Large intestine (tissue), 3 donors: Measurements from ENCODE around the gene IL26. TPM values are rescaled to one million over a fixed set of nuclear protein-coding genes. Genes with fewer than 3 reads are reported as not detected.

ENCODE experiments used
- DNase-seq, 2 donors: peaks; one replicate each; pipeline versions ENCODE4 v3.0.0 to v3.0.0-alpha.2; 2013
- H3K27ac ChIP-seq: one replicate; pipeline ENCODE4 v1.5.1; 2013; ENCODE audit warnings: low read length
- H3K27me3 ChIP-seq: 2 replicates; pipeline ENCODE4 v1.6.1; 2013; ENCODE audit warnings: low read length; ENCODE audit not compliant: control insufficient read depth, insufficient read depth
- H3K36me3 ChIP-seq: 2 replicates; pipeline ENCODE4 v1.6.1; 2013; ENCODE audit warnings: low read length; ENCODE audit not compliant: control insufficient read depth, insufficient read depth
- H3K4me1 ChIP-seq: one replicate; pipeline ENCODE4 v1.6.1; 2013; ENCODE audit warnings: low read length; ENCODE audit not compliant: control insufficient read depth, insufficient read depth
- H3K4me3 ChIP-seq: one replicate; pipeline ENCODE4 v1.5.1; 2013; ENCODE audit warnings: low read length
- H3K9me3 ChIP-seq: one replicate; pipeline ENCODE4 v1.6.1; 2013; ENCODE audit warnings: mild to moderate bottlenecking, low read depth, low read length, moderate library complexity; ENCODE audit not compliant: control insufficient read depth
- WGBS: methylation state at CpG from one replicate; pipeline ENCODE4 v1.1.5; 2013; ENCODE audit warnings: low lambda C conversion rate; ENCODE audit not compliant: insufficient coverage; 5-methylcytosine and 5-hydroxymethylcytosine counted together
- polyA plus RNA-seq: library from polyadenylated mRNA; unstranded; fragments of 120-200 nt; gene quantifications from one replicate; pipeline ENCODE4 v1.2.1, GENCODE V29; 2013

Gene IL26
- polyA plus RNA-seq, 1 donor: 0.10 TPM

- H3K4me1 ChIP-seq: no peaks in the 10 kb centered on the region
- H3K9me3 ChIP-seq: no peaks in the 10 kb centered on the region
- no peaks in the 10 kb centered on the region for H3K36me3 ChIP-seq
- no peak for DNase-seq
- H3K27me3 ChIP-seq: peaks cover 3% of the 10 kb centered on the region
- no peak overlapping the region for H3K4me3 ChIP-seq
- H3K27ac ChIP-seq: no peak overlapping the region
Observed at GRCh38 chr12:68261896-68262295, 36.3 kb upstream of the IL26 start.

- Histone ChIP-seq H3K27me3 (peaks cover 3% of the 10 kb centered on the region), H3K4me3 (no peak overlapping the region), H3K4me1 (no peaks in the 10 kb centered on the region), H3K36me3 (no peaks in the 10 kb centered on the region), H3K27ac (no peak overlapping the region), H3K9me3 (no peaks in the 10 kb centered on the region)
- WGBS: 70% methylated on average over 1 of the region's 3 CpGs
- DNase-seq: no peak
Observed at GRCh38 chr12:68260153-68260552, 34.5 kb upstream of the IL26 start.

- Histone ChIP-seq H3K27ac (no peak overlapping the region), H3K4me3 (no peak overlapping the region), H3K4me1 (no peaks in the 10 kb centered on the region), H3K36me3 (no peaks in the 10 kb centered on the region), H3K27me3 (peaks cover 3% of the 10 kb centered on the region), H3K9me3 (no peaks in the 10 kb centered on the region)
- WGBS: 67% methylated on average over 2 of the region's 3 CpGs
- no peak for DNase-seq
Observed at GRCh38 chr12:68259318-68259940, 33.8 kb upstream of the IL26 start.

GRCh38 chr12:68253504-68253903 is 27.9 kb upstream of the IL26 start, which contains the start of gene IL22:
TSS of gene IL22 (minus strand) at chr12:68253604. CDS start at chr12:68253448, 156 bp downstream.
- 100% methylated on average over 2 of the region's 7 CpGs for WGBS
- H3K27ac ChIP-seq: no peak within 1 kb of the TSS
- H3K36me3 ChIP-seq: no peaks in the 10 kb centered on the region
- H3K4me1 ChIP-seq: no peaks in the 10 kb centered on the region
- H3K27me3 ChIP-seq: no peaks in the 10 kb centered on the region
- no peak for DNase-seq
- no peaks in the 10 kb centered on the region for H3K9me3 ChIP-seq
- H3K4me3 ChIP-seq: no peak within 1 kb of the TSS

GRCh38 chr12:68252077-68252476 is 26.5 kb upstream of the IL26 start:
- Histone ChIP-seq H3K4me1 (no peaks in the 10 kb centered on the region), H3K27ac (no peak overlapping the region), H3K4me3 (no peak overlapping the region), H3K27me3 (no peaks in the 10 kb centered on the region), H3K9me3 (no peaks in the 10 kb centered on the region), H3K36me3 (no peaks in the 10 kb centered on the region)
- DNase-seq: no peak
- 100% methylated on average over 3 of the region's 5 CpGs for WGBS

GRCh38 chr12:68250454-68250853 is 24.8 kb upstream of the IL26 start:
- Histone ChIP-seq H3K36me3 (no peaks in the 10 kb centered on the region), H3K27me3 (peaks cover 3% of the 10 kb centered on the region), H3K27ac (no peak overlapping the region), H3K4me3 (no peak overlapping the region), H3K4me1 (no peaks in the 10 kb centered on the region), H3K9me3 (no peaks in the 10 kb centered on the region)
- no peak for DNase-seq
- WGBS: 78% methylated on average over 1 of the region's 3 CpGs

- Histone ChIP-seq H3K4me3 (no peak overlapping the region), H3K9me3 (no peaks in the 10 kb centered on the region), H3K27me3 (peaks cover 3% of the 10 kb centered on the region), H3K36me3 (no peaks in the 10 kb centered on the region), H3K4me1 (no peaks in the 10 kb centered on the region), H3K27ac (no peak overlapping the region)
- DNase-seq: no peak
Observed at GRCh38 chr12:68247785-68248184, 22.2 kb upstream of the IL26 start.

GRCh38 chr12:68246350-68246749 is 20.7 kb upstream of the IL26 start:
- 100% methylated on average over 2 of the region's 6 CpGs for WGBS
- DNase-seq: no peak
- no peak overlapping the region for H3K4me3 ChIP-seq

GRCh38 chr12:68245180-68246021 is 19.8 kb upstream of the IL26 start:
- no peak for DNase-seq
- no peaks in the 10 kb centered on the region for H3K9me3 ChIP-seq
- no peak overlapping the region for H3K4me3 ChIP-seq
- no CpG with 5 or more reads among the region's 6 CpGs for WGBS
- no peaks in the 10 kb centered on the region for H3K36me3 ChIP-seq
- H3K4me1 ChIP-seq: peaks cover 3% of the 10 kb centered on the region
- peak overlapping the region; percentile 19 for H3K27ac ChIP-seq
- peaks cover 3% of the 10 kb centered on the region for H3K27me3 ChIP-seq

More at GRCh38 chr12:68246350-68246749, 20.7 kb upstream of the IL26 start:
- no peaks in the 10 kb centered on the region for H3K4me1 ChIP-seq
- no peaks in the 10 kb centered on the region for H3K36me3 ChIP-seq
- H3K27me3 ChIP-seq: peaks cover 3% of the 10 kb centered on the region
- H3K9me3 ChIP-seq: no peaks in the 10 kb centered on the region
- H3K27ac ChIP-seq: no peak overlapping the region

GRCh38 chr12:68242777-68243176 is 17.2 kb upstream of the IL26 start:
- DNase-seq: no peak
- no peaks in the 10 kb centered on the region for H3K9me3 ChIP-seq
- no peaks in the 10 kb centered on the region for H3K36me3 ChIP-seq
- H3K27ac ChIP-seq: no peak overlapping the region
- no peak overlapping the region for H3K4me3 ChIP-seq
- H3K27me3 ChIP-seq: peaks cover 3% of the 10 kb centered on the region
- H3K4me1 ChIP-seq: peaks cover 3% of the 10 kb centered on the region

GRCh38 chr12:68240975-68241374 is 15.4 kb upstream of the IL26 start:
- Histone ChIP-seq H3K27ac (no peak overlapping the region), H3K9me3 (no peaks in the 10 kb centered on the region), H3K36me3 (no peaks in the 10 kb centered on the region), H3K4me3 (no peak overlapping the region), H3K4me1 (peaks cover 3% of the 10 kb centered on the region), H3K27me3 (no peaks in the 10 kb centered on the region)
- peak; percentile 38 to 64 for DNase-seq
- no CpG with 5 or more reads among the region's 1 CpG for WGBS
